OCI-LY7 (cell line): ENCODE measurements around the gene RTKN.

Experiments
- EZH2phosphoT487 ChIP-seq: fragments of 200-600 bp; sonication (generic); IDR thresholded peaks from 2 replicates; pipeline ENCODE4 v1.6.1; 2018; ENCODE audit warnings: low read depth, borderline replicate concordance, mild to moderate bottlenecking, mixed run types, antibody characterized with exemption, low read length, moderate library complexity, mixed read lengths
- TF ChIP-seq, protein P1 (sequence below): fragments of 200-600 bp; sonication (generic); conservative IDR thresholded peaks from 2 replicates; pipeline ENCODE4 v1.5.1; 2014; ENCODE audit warnings: mild to moderate bottlenecking, antibody characterized with exemption, low read length, moderate library complexity, mixed read lengths

DNA sequence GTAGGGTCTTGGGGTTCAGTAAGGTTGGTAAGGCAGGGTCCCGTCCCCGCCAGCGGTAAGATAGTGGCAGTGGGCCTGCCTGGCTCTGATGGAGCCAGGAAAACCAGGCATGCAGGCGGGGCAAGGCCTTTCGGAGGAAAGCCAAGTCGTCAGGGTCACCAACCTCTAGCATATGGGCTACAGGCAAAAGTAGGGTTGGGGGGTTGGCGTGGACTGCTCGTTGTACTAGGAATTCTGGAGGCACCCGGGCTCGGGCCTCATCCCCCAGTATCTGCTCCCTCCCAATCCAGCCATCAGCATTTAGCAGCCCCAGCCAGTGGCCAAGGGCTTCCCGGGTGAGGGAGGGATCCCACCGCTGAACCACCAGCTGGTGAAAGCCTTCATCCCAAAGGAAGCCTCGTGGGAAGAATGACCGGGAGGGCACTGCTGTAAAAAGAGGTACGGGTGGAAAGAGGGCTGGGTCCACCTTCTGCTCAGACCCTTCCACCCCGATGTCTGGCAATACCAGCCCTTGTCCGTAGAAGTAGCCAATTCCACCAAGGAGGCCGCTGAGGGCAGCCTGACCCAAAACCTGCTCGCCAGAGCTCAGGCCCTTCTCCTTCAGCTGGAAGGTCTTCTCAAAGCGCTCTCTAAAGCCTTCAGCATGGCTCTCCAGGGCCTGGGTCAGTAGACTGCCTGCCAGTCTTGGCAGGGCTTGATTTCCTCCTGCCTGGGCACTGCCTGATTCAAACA lies 20.5 kb upstream of the RTKN start:
- TF ChIP-seq, protein P1, sequence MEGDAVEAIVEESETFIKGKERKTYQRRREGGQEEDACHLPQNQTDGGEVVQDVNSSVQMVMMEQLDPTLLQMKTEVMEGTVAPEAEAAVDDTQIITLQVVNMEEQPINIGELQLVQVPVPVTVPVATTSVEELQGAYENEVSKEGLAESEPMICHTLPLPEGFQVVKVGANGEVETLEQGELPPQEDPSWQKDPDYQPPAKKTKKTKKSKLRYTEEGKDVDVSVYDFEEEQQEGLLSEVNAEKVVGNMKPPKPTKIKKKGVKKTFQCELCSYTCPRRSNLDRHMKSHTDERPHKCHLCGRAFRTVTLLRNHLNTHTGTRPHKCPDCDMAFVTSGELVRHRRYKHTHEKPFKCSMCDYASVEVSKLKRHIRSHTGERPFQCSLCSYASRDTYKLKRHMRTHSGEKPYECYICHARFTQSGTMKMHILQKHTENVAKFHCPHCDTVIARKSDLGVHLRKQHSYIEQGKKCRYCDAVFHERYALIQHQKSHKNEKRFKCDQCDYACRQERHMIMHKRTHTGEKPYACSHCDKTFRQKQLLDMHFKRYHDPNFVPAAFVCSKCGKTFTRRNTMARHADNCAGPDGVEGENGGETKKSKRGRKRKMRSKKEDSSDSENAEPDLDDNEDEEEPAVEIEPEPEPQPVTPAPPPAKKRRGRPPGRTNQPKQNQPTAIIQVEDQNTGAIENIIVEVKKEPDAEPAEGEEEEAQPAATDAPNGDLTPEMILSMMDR, result no peak
- no peak for TF ChIP-seq EZH2phosphoT487
